HG02970 (cell line): ENCODE measurements around the gene MMP24.
"Not testable (repeated sequence)": the region's sequence is repeated elsewhere in the genome, so short reads cannot be mapped to it uniquely, and the experiment has no call there.

ENCODE experiments used
- ATAC-seq: cut with Tn5 transposase; IDR thresholded peaks from one replicate; pipeline ENCODE4 v1.9.1; 2021; ENCODE audit warnings: mild to moderate bottlenecking, moderate library complexity, moderate number of reproducible peaks; ENCODE audit not compliant: unreplicated experiment, low FRiP score

The MMP24 gene

DNA sequence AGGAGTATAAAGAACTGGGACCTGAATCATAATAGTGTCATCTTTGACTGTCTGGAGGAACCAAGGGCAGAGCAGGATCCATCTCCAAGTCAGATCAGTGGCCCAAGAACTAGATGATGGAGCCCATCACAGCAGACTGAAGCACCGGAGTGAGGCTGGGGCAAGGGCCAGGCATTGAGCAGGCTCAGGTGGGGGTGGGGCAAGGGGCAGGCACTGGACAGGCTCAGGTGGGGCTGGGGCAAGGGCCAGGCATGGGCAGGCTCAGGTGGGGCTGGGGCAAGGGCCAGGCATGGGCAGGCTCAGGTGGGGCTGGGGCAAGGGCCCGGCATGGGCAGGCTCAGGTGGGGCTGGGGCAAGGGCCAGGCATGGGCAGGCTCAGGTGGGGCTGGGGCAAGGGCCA lies 26.1 kb downstream of the MMP24 start:
- not testable (repeated sequence) for ATAC-seq

DNA sequence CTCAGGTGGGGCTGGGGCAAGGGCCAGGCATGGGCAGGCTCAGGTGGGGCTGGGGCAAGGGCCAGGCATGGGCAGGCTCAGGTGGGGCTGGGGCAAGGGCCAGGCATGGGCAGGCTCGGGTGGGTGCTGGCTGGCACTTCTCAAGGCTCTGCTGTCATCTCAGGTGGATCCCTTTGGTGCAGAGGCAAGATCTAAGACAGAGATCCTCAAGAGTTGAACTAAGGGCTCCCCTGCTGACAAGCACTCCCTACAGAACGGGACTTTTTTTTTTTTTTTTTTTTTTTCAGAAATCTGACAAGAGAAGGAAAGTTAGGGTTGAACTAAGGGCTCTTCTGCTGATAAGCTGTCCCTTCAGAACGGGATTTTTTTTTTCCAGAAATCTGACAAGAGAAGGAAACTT lies 26.5 kb downstream of the MMP24 start:
- ATAC-seq: no peak

DNA sequence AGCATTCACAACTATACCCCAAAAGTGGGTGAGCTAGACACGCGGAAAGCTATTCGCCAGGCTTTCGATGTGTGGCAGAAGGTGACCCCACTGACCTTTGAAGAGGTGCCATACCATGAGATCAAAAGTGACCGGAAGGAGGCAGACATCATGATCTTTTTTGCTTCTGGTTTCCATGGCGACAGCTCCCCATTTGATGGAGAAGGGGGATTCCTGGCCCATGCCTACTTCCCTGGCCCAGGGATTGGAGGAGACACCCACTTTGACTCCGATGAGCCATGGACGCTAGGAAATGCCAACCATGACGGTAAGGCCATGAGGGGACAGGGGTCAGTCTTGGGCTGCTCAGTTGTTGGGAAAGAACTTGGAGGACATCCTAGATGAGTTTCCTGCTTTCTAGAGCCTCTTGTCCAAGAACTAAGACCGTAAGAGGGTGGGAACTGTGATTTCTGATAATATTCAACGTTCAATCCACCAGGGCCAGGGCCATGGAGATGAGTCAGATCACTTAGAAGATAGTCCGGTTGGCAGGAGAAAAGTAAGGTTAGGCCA lies 28.0 kb downstream of the MMP24 start:
- no peak for ATAC-seq

DNA sequence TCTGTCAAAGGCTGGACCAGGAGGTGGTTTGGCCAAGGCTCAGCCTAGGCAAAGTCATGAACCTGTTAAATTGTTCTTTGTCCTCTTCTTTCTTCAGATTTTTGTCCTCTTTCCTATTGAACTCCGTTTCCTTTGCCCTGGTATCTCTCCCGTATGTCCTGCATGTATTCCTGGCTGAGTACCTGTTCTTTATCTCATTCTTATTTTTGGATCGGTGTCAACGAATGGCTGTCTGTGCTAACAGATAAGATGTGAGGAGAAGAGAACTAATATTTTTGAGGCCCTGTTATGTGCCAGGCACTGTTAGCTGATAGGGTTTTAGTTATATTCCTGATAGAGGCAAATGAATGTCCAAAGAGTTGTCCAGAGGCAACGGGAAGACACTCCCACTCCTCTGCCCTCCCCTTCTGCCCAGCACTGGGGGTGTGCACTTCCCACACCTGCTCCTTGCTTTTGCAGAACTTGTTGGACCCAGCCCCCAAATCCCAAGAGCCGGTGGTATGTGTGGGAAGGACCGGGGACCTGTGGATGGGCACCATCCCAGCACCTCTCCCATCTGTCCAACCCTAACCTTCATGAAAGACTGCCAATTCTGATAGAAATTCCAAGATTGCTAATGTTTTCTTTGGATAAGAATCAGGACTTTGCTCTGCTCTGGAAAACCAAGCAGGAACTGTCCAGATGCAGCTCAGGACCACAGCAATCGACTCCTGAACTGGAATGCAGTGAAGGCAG lies 30.9 kb downstream of the MMP24 start:
- ATAC-seq: no peak

DNA sequence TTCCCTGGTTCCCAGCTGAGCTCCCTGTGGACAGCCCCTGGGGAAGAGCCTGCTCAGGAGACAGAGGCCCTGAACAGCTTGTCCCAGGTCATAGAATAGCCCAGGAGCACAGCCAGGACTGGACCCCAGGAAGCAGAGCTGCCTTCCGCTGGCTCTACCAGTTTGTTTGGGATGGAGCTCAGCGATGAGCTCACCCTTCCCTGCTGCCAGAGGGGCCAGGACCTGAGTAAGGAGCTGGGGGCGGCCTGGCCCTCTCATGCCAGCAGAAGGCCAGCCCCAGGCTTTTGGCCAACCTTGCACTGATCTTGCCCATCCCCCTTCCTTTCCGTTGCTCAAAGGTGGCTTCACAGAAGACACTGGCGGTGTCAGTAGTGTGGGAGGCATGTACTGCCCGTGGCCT lies 33.9 kb downstream of the MMP24 start:
- ATAC-seq: no peak

DNA sequence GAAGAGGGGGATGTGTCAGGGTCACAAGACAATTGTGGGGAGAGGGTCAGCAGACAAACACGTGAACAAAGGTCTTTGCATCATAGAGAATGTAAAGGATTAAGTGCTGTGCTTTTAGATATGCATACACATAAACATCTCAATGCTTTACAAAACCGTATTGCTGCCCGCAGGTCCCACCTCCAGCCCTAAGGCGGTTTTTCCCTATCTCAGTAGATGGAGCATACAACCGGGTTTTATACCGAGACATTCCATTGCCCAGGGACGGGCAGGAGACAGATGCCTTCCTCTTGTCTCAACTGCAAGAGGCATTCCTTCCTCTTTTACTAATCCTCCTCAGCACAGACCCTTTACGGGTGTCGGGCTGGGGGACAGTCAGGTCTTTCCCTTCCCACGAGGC lies 35.8 kb downstream of the MMP24 start:
- ATAC-seq: not testable (repeated sequence)

DNA sequence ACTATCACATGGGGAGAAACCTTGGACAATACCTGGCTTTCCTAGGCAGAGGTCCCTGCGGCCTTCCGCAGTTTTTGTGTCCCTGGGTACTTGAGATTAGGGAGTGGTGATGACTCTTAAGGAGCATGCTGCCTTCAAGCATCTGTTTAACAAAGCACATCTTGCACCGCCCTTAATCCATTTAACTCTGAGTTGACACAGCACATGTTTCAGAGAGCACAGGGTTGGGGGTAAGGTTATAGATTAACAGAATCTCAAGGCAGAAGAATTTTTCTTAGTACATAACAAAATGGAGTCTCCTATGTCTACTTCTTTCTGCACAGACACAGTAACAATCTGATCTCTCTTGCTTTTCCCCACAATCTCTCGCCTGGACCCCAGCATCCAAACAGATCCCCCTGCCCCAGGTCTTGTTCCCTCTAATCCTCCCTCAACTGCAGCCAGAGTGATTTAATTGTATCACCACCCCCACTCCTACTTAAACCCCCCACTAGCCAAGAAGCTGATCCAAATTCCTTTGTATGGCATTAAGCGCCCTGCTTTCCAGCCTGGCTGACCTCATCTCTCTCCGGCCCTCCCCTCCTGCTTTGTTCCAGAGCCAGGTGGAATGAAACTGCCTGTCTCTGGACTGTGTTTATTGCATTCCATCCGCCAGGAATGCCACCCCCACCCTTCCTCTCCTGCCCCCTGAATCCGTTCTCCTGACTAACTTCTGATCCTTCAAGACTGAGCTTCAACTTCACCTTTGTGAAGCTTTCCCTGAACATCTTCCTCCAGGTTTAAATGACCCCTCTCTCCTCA lies 36.4 kb downstream of the MMP24 start:
- not testable (repeated sequence) for ATAC-seq

DNA sequence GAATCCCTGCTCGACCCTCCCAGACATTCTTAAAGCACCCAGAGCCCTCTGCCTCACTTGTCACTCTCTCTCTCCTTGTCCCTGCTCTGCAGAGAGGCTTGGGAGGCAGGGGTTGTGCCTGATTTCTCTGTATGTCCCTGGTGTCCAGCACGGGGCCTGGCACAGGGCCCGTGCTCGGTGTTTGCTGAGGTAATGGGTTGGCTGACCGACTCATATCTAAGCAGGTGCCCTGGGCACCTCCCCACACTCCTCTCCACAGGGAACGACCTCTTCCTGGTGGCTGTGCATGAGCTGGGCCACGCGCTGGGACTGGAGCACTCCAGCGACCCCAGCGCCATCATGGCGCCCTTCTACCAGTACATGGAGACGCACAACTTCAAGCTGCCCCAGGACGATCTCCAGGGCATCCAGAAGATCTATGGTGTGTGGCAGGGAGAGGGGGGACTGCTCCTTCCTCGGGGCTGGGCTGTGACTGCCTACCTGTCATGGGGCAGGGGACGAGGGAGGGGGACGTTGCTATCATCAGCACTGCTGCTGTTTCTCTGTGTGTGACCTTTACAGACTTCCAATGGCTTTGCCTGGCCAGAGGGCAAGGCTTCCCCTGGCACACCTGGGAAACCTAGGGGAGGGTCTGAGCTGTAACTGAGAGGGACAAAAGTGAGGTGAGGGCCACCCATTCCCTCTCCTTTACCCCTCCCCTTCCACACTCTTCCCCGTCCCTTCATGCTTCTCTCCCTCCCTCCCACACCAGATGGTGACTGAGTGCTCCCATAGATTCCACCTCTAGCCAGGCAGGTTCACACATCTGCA lies 37.2 kb downstream of the MMP24 start:
- no peak for ATAC-seq

DNA sequence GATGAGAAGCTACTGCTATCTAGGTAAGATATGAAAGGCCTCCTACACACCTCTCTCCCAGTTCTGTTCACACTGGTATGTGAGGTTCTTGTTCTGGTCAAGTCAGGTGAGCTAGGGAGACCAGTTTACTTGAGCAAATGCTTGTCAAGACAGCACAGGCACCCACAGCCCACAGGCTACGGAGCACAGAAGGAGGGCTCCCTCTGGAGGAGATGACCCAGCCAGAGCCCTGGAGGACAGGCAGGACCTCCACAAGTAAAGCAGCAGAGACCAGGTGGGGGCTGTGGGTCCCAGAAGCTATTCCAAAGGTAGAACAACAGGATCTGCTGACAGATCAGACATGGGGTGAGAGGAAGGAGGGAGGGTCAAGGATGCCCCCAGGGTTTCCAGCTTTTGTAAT lies 38.3 kb downstream of the MMP24 start:
- ATAC-seq: no peak

DNA sequence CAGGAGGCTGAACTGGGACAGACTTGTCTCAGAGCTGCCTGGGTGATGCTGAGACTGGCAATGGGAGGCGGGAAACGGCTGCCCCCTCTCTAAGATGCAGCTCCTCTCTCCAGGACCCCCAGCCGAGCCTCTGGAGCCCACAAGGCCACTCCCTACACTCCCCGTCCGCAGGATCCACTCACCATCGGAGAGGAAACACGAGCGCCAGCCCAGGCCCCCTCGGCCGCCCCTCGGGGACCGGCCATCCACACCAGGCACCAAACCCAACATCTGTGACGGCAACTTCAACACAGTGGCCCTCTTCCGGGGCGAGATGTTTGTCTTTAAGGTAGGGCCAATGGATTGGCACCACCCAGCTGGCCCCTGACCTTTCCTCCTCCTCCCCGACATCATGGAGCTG lies 40.6 kb downstream of the MMP24 start:
- ATAC-seq: no peak

DNA sequence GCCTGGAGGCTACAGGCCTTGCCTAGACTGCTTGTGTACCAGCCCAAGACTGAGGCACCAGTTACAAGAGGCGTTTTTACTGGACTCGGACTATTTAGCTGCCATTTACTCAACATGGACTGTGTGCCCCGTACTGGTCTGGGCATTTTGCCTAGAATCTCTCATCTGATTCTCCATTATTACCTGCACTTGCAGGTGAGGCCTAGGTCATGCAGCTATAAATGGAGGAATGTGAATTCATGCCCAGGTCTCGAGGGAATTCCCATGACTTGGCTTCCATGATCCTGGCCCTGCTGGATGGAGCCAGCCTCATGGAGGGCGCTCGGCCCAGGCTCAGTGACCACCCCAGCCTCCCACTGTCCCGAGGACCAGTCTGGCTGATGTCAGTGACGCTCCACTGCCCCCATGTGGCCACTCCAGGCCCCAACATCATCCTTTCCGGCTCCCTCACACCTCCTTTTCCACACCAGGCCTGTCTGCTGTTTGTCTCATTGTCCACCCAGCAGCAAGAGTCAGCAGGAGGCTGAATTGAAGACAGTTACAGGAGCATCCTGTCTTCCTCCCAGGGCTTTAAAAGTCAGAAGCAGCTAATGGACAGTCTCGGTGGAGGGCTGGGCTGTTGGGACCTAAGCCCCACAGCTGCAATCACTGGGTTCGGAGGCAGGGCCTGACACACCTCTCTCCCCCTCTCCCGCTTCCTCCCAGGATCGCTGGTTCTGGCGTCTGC lies 42.7 kb downstream of the MMP24 start:
- ATAC-seq: no peak

DNA sequence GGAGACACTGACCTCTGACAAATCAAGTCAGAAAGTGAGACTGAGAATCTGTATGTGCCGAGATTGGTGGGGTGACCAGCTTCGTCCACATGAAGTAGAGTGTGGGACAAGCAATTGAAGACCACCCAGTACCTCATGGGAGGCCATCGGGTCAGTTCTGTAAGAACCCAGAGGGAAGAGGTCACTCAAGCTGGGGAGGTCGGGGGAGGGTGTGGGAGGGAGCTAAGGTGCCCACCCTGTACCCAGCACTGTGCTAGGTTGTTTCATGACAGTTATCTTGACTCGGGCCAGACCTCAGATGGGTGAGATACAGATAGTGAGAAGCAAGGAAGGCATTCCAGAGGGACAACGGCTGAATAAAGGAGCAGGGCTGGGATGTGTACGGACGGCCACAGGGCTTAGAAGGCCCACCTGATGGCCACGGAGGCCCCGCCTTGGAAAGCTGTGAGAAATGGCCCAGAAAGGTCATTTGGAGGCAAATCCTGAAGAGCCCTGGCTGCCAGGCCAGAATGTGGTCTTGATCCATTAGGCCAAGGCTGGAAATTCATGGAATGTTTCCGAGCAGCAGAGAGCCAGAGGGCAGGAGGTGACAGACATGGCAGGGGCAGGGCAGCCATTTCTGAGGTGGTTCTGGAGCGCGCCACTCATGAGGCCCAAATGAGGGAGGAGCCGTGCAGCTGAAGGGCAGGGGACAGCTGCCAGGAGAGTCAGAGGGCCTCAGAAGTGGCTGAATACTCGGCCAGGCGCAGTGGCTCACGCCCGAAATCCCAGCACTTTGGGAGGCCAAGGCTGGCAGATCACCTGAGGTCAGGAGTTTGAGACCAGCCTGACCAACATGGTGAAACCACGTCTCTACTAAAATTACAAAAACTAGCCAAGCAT lies 43.8 kb downstream of the MMP24 start:
- ATAC-seq: no peak

DNA sequence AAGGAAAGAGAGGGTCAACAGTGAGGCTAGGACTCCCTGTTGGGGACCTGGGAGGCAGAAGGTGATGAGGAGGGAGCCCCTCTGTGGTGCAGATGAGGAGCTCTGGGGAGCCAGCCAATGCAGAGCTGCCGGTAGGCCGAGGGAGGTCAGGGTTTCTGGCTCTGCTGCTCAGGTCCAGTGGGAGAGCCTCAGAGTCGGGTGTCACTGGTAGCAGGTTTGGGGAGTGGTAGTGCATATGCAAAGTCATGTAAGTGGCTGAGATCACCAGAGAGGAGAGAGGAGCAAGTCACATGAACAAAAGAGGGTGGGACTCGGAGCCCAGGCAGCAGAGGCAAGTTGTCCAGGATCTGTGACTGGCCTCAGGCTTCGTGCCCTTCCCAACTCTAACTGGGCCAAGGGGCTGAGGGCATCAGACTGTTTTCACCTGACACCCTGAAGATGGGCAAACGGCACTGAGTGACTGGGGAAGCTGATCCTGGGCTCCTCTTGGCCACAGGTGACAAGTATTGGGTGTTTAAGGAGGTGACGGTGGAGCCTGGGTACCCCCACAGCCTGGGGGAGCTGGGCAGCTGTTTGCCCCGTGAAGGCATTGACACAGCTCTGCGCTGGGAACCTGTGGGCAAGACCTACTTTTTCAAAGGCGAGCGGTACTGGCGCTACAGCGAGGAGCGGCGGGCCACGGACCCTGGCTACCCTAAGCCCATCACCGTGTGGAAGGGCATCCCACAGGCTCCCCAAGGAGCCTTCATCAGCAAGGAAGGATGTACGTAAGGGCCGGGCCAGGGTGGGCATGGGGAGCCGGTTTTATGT lies 44.8 kb downstream of the MMP24 start:
- ATAC-seq: no peak

DNA sequence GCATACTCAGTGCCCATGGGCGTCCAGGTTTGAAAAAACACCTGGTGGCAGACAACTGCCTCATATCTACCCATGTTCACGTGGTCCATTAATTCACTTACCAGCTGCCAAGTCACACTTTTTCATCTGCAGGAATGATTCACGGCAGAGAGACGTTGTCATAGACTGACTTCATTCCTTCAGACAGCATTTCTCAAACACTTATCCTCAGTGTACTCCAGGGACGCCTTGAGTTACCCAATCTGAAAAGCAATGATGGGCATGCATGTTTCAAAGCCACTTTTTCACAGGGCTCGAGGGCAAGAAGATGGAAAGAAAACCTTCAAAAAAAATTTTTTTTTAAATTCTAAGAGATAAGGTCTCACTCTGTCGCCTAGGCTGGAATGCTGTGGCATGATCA lies 45.4 kb downstream of the MMP24 start:
- ATAC-seq: no peak

DNA sequence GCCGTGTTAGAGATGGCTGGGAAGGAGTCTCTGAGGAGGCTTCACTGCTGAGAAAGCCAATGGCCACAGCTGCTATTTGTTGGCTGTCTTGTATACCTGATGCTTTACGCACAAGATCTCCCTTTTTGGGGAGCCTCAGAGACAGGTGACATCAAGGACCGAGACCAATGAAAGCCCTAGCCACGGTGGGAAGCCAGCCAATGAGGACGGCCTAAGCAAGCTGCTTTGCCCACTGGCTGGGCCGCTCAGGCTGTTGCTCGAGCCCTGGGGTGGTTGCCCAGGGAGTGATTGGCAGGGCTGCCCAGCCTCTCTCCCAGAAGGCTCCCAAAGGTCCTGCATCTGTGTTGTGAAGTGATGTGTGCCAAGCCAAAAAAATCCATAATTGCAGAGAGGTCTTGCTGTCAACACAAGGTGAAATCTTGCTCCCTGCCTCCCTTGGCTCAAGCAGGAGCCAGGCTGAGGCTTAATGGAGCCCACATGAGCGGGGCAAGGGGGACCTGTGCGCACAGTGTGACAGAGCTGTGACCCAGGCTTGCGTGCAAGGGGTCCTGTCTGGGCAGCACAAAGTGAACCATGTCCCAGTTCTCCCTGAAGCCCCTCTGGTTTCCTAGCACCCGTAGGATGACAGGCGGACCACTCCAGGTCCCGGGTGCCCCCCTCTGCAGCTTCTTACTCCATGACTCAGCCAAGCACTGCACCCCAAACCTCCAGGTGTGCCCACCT lies 47.1 kb downstream of the MMP24 start:
- ATAC-seq: no peak

DNA sequence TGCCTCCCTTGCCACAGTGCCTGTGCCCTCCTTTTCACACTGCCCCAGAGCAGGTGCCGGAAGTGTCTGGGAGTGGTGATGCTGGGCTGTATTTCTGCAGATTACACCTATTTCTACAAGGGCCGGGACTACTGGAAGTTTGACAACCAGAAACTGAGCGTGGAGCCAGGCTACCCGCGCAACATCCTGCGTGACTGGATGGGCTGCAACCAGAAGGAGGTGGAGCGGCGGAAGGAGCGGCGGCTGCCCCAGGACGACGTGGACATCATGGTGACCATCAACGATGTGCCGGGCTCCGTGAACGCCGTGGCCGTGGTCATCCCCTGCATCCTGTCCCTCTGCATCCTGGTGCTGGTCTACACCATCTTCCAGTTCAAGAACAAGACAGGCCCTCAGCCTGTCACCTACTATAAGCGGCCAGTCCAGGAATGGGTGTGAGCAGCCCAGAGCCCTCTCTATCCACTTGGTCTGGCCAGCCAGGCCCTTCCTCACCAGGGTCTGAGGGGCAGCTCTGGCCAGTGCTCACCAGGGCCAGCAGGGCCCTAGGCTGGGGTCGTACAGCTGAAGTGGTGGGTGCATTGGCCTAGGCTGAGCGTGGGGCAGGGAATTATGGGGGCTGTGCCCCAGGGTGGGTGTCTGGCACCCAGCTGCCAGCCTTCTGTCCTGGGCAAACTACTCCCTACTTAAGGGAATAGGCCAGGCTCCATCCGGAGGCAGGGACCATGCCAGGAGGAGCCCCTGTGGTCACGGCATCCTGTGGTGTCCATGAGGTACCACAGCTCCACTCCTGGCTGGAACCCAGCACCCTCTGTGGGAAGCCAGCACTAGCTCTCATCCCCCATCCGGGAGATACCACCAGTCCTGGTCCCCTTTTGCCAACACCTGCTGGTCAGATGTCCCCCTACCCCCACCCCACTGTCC lies 47.9 kb downstream of the MMP24 start:
- no peak for ATAC-seq

DNA sequence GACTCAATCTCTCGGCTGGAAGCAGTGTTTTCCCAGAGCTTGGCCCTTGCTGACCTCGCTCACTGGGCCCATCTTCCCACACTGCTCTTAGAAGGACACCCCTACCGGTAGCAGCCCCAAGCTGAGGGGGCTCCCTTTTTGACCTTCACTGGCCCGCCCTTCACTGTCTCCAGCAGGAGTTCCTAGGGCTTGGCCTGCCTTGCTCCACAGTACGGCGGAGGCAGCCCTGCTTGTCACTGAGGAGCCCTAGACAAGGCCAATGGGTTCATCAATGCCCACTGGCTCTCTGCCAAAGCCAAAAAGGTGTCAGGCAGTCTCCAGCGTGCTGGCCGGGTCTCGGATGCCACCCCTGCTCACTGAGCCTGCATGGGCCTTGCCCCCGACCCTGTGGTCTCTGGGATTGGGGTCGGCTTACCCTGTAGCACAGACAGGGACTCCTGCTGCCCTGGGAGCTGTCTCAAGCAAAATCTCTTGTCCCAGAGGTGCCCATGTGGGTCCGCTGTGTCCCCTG lies 49.3 kb downstream of the MMP24 start:
- ATAC-seq: no peak
